MM.1S (cell line): ENCODE data around the gene FBLN2.

Source experiments
- EZH2 ChIP-seq: fragments of 300-600 bp; sonication (generic); optimal IDR thresholded peaks from 2 replicates; pipeline ENCODE3; 2017; ENCODE audit warnings: low read depth, mild to moderate bottlenecking, antibody characterized with exemption, low read length, mixed read lengths
- TF ChIP-seq, protein P1 (sequence below): fragments of 300-600 bp; sonication (generic); IDR thresholded peaks from 2 replicates; pipeline ENCODE4 v1.5.1; 2016; ENCODE audit warnings: antibody characterized with exemption, low read length, mixed read lengths

GRCh38 chr3:13515786-13516759, 32.9 kb upstream of the FBLN2 start:
- TF ChIP-seq, protein P1, sequence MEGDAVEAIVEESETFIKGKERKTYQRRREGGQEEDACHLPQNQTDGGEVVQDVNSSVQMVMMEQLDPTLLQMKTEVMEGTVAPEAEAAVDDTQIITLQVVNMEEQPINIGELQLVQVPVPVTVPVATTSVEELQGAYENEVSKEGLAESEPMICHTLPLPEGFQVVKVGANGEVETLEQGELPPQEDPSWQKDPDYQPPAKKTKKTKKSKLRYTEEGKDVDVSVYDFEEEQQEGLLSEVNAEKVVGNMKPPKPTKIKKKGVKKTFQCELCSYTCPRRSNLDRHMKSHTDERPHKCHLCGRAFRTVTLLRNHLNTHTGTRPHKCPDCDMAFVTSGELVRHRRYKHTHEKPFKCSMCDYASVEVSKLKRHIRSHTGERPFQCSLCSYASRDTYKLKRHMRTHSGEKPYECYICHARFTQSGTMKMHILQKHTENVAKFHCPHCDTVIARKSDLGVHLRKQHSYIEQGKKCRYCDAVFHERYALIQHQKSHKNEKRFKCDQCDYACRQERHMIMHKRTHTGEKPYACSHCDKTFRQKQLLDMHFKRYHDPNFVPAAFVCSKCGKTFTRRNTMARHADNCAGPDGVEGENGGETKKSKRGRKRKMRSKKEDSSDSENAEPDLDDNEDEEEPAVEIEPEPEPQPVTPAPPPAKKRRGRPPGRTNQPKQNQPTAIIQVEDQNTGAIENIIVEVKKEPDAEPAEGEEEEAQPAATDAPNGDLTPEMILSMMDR: no peak
- TF ChIP-seq EZH2: no peak
